VCaP (cell line): Measurements from ENCODE around the gene GHRH.
A peak's percentile ranks its signal among the peaks of the same experiment; 100 is the strongest.

Experiments
- H3K27ac ChIP-seq: fragments of 450-650 bp; 2 replicates; pipeline ENCODE4 v1.5.1; 2017
- TF ChIP-seq, protein P1 (sequence below): fragments of 450-650 bp; conservative IDR thresholded peaks from 2 replicates; pipeline ENCODE4 v1.5.1; 2017; ENCODE audit warnings: mild to moderate bottlenecking, moderate library complexity

Gene GHRH

DNA sequence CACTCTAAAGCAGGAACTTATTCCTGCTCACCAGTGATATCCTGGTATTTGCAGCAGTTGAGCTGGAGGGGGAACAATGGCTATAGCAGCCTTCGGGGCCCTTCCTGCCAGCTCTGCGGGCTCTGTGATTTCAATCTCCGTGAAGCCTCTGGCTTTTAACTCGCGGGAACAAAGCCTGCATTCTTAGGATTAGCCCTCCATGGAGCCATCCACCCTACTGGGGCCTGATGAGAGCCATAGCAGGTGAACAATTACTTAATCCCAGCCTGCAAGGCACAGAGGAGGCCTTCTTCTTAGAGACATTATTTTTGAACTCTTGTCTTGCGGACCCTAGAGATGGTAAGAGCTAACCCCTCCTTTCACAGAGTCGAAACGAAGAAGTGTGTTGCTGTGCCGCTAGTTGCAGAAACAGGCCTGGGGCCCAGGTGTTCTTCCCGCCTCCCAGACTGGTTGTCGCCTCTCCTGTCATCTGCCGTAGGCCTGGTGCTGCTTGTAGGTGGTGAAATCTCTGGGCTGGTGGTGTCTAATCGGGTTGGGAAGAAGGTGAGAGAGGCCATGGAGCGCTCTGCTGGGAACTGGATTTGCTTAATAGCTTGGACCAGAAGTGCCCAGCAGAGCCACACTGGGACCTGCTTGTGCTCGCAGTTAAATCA lies 9.7 kb downstream of the GHRH start:
- TF ChIP-seq, protein P1, sequence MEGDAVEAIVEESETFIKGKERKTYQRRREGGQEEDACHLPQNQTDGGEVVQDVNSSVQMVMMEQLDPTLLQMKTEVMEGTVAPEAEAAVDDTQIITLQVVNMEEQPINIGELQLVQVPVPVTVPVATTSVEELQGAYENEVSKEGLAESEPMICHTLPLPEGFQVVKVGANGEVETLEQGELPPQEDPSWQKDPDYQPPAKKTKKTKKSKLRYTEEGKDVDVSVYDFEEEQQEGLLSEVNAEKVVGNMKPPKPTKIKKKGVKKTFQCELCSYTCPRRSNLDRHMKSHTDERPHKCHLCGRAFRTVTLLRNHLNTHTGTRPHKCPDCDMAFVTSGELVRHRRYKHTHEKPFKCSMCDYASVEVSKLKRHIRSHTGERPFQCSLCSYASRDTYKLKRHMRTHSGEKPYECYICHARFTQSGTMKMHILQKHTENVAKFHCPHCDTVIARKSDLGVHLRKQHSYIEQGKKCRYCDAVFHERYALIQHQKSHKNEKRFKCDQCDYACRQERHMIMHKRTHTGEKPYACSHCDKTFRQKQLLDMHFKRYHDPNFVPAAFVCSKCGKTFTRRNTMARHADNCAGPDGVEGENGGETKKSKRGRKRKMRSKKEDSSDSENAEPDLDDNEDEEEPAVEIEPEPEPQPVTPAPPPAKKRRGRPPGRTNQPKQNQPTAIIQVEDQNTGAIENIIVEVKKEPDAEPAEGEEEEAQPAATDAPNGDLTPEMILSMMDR, result no peak
- no peak overlapping the region for H3K27ac ChIP-seq

DNA sequence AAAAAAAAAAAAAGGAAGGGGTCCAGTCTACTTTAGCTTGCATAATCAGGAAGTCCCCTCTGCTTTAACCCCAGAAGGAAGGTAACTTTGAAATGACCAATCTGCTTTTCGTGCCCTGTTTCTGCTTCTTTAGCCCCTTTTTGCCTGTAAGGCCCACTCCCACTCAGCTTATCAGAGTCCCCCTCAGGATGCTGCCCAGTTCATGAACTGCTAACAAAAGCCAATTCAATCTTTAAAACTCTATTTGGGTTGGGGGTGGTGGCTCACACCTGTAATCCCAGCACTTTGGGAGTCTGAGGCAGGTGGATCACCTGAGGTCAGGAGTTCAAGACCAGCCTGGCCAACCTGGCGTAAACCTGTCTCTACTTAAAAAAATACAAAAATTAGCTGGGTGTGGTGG lies 12.3 kb downstream of the GHRH start:
- H3K27ac ChIP-seq, result no peak overlapping the region
- TF ChIP-seq, protein P1, result no peak

DNA sequence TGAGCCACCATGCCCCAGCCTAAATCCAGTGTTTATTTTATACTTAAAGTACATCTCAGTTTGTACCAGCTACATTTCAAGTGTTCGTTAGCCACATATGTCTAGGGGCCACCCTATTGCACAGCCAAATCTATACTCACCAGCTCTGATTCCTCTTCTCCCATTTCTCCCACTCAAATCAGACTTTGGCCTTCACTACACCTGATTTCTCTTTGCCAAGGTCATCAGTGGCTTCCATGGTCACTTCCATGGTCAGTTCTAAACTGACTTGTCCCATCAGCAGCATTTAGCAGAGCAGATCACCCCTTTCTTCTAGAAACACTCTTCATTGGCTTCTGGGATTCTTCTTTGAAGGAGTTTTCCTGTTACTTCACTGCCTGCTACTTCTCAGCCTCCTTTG lies 14.1 kb downstream of the GHRH start:
- no peak overlapping the region for H3K27ac ChIP-seq
- TF ChIP-seq, protein P1, result no peak

DNA sequence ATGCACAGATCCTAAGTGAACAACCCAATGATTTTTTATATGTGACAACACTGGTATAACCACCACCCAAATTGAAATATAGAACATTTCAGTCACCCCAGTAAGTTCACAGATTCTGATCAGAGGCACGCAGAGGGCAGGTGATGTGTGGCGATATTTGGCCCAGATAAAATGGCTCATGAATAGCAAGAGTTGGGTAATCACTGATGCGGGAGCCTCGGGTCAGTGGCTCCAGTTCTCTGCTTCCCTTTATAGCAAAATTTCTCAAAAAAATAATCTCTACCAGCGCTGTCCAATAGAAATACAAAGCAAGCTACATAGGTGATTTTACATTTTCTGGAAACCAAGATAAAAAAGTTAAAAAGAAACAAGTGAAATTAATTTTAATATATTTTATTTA lies 14.9 kb downstream of the GHRH start:
- no peak overlapping the region for H3K27ac ChIP-seq
- TF ChIP-seq, protein P1, result no peak

DNA sequence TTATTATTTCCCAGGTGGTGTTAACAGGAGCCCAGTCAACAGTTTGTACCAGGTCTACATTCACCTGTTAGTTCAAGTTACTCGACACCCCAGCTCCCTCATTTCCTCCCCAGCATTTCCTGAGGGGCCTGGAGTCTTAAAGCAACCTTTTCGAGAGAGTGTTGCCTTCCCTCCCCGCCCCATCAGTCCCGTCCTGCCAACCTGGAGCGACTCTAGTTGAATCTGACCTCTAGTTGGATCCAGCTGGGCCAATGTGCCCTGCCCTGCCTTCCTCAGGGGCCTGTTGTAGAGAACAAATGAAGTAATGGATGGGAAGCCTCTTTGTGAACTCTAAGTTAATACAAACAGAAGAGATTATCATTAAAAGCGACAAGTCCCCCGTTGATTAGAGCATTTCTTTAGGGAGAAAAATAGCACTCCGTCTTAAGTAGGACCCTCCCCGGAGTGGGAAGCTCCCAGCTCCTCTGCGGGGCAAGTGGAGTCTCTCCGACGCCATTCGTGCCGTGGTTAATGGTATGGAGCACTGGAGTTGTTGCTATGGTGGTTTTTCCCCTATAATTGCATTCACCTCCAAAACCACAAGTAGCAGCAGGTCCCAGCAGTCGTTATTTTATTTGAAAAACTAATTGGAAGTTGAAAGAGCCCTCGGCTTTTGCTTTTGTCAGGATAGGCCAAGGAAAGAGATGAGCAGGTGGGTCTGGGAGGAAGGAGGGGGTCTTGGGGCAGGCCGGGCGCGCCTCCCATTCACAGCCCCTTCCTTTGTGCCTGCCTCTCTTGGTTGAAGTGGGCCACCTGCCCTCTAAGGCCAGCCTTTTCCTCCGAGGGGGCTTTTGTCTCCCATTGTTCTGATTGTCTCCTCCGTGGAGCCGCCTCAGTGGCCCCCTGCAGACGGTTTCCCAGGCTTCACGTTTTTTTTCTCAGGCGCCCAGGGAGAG lies 16.1 kb downstream of the GHRH start:
- H3K27ac ChIP-seq, result no peak overlapping the region
- TF ChIP-seq, protein P1, result no peak

DNA sequence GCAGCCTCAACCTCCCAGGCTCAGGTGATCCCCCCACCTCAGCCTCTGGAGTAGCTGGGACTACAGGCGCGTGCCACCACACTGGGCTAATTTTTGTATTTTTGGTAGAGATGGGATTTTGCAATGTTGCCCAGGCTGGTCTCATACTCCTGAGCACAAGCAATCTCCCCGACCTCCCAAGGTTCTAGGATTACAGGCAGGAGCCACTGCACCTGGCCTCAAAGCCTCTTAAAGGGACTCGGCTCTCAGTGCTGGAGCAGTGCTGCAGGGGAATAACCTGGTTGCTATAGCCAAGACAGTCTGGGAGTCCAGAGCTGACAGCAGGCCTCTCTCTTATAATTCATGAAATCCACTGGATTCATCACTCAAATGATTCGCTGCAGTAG lies 17.0 kb downstream of the GHRH start:
- TF ChIP-seq, protein P1, result no peak
- H3K27ac ChIP-seq, result peak overlapping the region; percentile 63; the same call in 1 of the 2 replicates

DNA sequence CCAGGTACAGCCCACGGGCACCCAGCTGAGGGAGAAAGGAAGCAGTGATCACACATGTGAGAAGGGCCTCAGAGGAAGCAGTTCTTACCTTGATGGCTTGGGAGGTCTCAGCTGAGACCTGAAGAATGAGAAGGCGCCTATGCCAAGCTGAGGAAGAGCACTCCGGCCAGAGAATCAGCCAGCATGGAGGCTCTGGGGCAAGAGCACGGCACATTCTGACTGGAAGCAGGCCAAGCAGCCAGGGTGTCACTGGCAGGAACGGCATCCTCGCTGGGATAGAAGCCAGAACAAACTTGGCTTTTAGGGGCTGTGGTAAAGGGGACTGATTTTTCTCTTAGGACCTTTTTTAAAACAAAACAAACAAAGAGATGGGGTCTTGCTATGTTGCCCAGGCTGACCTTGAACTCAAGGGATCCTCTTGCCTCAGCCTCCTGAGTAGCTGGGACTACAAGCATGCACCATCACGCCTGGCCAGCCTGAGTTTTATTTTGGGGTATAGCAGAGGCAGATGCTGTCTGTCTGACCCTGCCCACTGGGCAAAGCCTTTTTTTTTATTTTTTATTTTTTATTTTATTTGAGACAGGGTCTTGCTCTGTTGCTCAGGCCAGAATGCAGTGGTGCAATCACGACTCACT lies 17.6 kb downstream of the GHRH start:
- H3K27ac ChIP-seq, result peak overlapping the region; percentile 63
- TF ChIP-seq, protein P1, result no peak
